ENCODE measurements around the gene GATC.
"Not testable (repeated sequence)": the region's sequence is repeated elsewhere in the genome, so short reads cannot be mapped to it uniquely, and the experiment has no call there.

GATC gene

GRCh38 chr12:120437735-120438494 lies 8.3 kb upstream of the GATC start, which contains the start of gene COX6A1:
Gene COX6A1, plus strand, starts transcription at chr12:120438113. Its CDS starts 14 bp downstream, at chr12:120438127.
- WGBS, 2 experiments (ENCODE audit: insufficient coverage in 2 of 2): 0 to 1% methylated on average over 45 to 58 of the region's 59 CpGs
- peak within 1 kb of the TSS; percentile 58 for H3K27ac ChIP-seq (ENCODE audit: low read depth, low read length, severe bottlenecking)

GRCh38 chr12:120438495-120439198 lies 7.6 kb upstream of the GATC start:
- WGBS, 2 experiments (ENCODE audit: insufficient coverage in 2 of 2): 32 to 45% methylated on average over 12 to 15 of the region's 17 CpGs
- Histone ChIP-seq H3K9me3 (ENCODE audit: control insufficient read depth, low read length) (no peaks in the 10 kb centered on the region), H3K36me3 (ENCODE audit: control insufficient read depth, insufficient read depth, low read length) (peaks cover 38% of the 10 kb centered on the region), H3K27ac (ENCODE audit: low read depth, low read length, severe bottlenecking) (no peak overlapping the region), H3K4me1 (ENCODE audit: control insufficient read depth, insufficient read depth, low read length, poor library complexity, severe bottlenecking) (peaks cover 6% of the 10 kb centered on the region), H3K4me3 (ENCODE audit: extremely low read depth, insufficient read depth, low read length, poor library complexity, severe bottlenecking) (peak overlapping the region; percentile 72)

More at GRCh38 chr12:120437735-120438494, 8.3 kb upstream of the GATC start, which contains the start of gene COX6A1:
- Histone ChIP-seq H3K36me3 (ENCODE audit: control insufficient read depth, insufficient read depth, low read length) (peaks cover 32% of the 10 kb centered on the region), H3K9me3 (ENCODE audit: control insufficient read depth, low read length) (no peaks in the 10 kb centered on the region), H3K4me1 (ENCODE audit: control insufficient read depth, insufficient read depth, low read length, poor library complexity, severe bottlenecking) (peaks cover 6% of the 10 kb centered on the region), H3K4me3 (ENCODE audit: extremely low read depth, insufficient read depth, low read length, poor library complexity, severe bottlenecking) (peak within 1 kb of the TSS; percentile 72)

GRCh38 chr12:120439646-120440247 lies 6.5 kb upstream of the GATC start:
- WGBS, 2 experiments (ENCODE audit: insufficient coverage in 2 of 2): 24 to 69% methylated on average over 2 to 3 of the region's 6 CpGs
- Histone ChIP-seq H3K4me1 (ENCODE audit: control insufficient read depth, insufficient read depth, low read length, poor library complexity, severe bottlenecking) (peaks cover 12% of the 10 kb centered on the region), H3K36me3 (ENCODE audit: control insufficient read depth, insufficient read depth, low read length) (peaks cover 49% of the 10 kb centered on the region), H3K27ac (ENCODE audit: low read depth, low read length, severe bottlenecking) (no peak overlapping the region), H3K4me3 (ENCODE audit: extremely low read depth, insufficient read depth, low read length, poor library complexity, severe bottlenecking) (peak overlapping the region; percentile 2), H3K9me3 (ENCODE audit: control insufficient read depth, low read length) (no peaks in the 10 kb centered on the region)

- Histone ChIP-seq H3K36me3 (ENCODE audit: control insufficient read depth, insufficient read depth, low read length) (peaks cover 62% of the 10 kb centered on the region), H3K4me1 (ENCODE audit: control insufficient read depth, insufficient read depth, low read length, poor library complexity, severe bottlenecking) (peaks cover 16% of the 10 kb centered on the region), H3K9me3 (ENCODE audit: control insufficient read depth, low read length) (no peaks in the 10 kb centered on the region), H3K27ac (ENCODE audit: low read depth, low read length, severe bottlenecking) (no peak overlapping the region), H3K4me3 (ENCODE audit: extremely low read depth, insufficient read depth, low read length, poor library complexity, severe bottlenecking) (peak overlapping the region; percentile 97)
- 92 to 93% methylated on average over 1 to 2 of the region's 2 CpGs for WGBS, 2 experiments (ENCODE audit: insufficient coverage in 2 of 2)
Measured at GRCh38 chr12:120444676-120445075, 1.6 kb upstream of the GATC start.

- H3K27ac ChIP-seq (ENCODE audit: low read depth, low read length, severe bottlenecking): peak overlapping the region; percentile 81
- peaks cover 58% of the 10 kb centered on the region for H3K36me3 ChIP-seq (ENCODE audit: control insufficient read depth, insufficient read depth, low read length)
- H3K4me3 ChIP-seq (ENCODE audit: extremely low read depth, insufficient read depth, low read length, poor library complexity, severe bottlenecking): peak overlapping the region; percentile 97
- 7 to 25% methylated on average over 8 to 12 of the region's 17 CpGs for WGBS, 2 experiments (ENCODE audit: insufficient coverage in 2 of 2)
- H3K9me3 ChIP-seq (ENCODE audit: control insufficient read depth, low read length): not testable (repeated sequence)
- H3K4me1 ChIP-seq (ENCODE audit: control insufficient read depth, insufficient read depth, low read length, poor library complexity, severe bottlenecking): peaks cover 16% of the 10 kb centered on the region
Measured at GRCh38 chr12:120446844-120447178, 567 bp downstream of the GATC start.

GRCh38 chr12:120447992-120448391 lies 1.7 kb downstream of the GATC start:
- H3K9me3 ChIP-seq (ENCODE audit: control insufficient read depth, low read length): no peaks in the 10 kb centered on the region
- H3K4me1 ChIP-seq (ENCODE audit: control insufficient read depth, insufficient read depth, low read length, poor library complexity, severe bottlenecking): peaks cover 16% of the 10 kb centered on the region
- peaks cover 62% of the 10 kb centered on the region for H3K36me3 ChIP-seq (ENCODE audit: control insufficient read depth, insufficient read depth, low read length)
- no peak overlapping the region for H3K4me3 ChIP-seq (ENCODE audit: extremely low read depth, insufficient read depth, low read length, poor library complexity, severe bottlenecking)
- 93 to 100% methylated on average over 3 to 4 of the region's 4 CpGs for WGBS, 2 experiments (ENCODE audit: insufficient coverage in 2 of 2)
- H3K27ac ChIP-seq (ENCODE audit: low read depth, low read length, severe bottlenecking): no peak overlapping the region

- H3K36me3 ChIP-seq (ENCODE audit: control insufficient read depth, insufficient read depth, low read length): peaks cover 74% of the 10 kb centered on the region
- H3K4me1 ChIP-seq (ENCODE audit: control insufficient read depth, insufficient read depth, low read length, poor library complexity, severe bottlenecking); H3K4me3 ChIP-seq (ENCODE audit: extremely low read depth, insufficient read depth, low read length, poor library complexity, severe bottlenecking); H3K27ac ChIP-seq (ENCODE audit: low read depth, low read length, severe bottlenecking); H3K9me3 ChIP-seq (ENCODE audit: control insufficient read depth, low read length): not testable (repeated sequence)
- WGBS, 2 experiments (ENCODE audit: insufficient coverage in 2 of 2): 93% methylated on average over 4 to 5 of the region's 5 CpGs
Measured at GRCh38 chr12:120452524-120452923, 6.3 kb downstream of the GATC start.

GRCh38 chr12:120453060-120453750 lies 7.0 kb downstream of the GATC start:
- no peak overlapping the region for H3K27ac ChIP-seq (ENCODE audit: low read depth, low read length, severe bottlenecking)
- H3K9me3 ChIP-seq (ENCODE audit: control insufficient read depth, low read length): no peaks in the 10 kb centered on the region
- WGBS, 2 experiments (ENCODE audit: insufficient coverage in 2 of 2): 92 to 100% methylated on average over 2 to 3 of the region's 3 CpGs
- H3K4me1 ChIP-seq (ENCODE audit: control insufficient read depth, insufficient read depth, low read length, poor library complexity, severe bottlenecking): no peaks in the 10 kb centered on the region
- H3K36me3 ChIP-seq (ENCODE audit: control insufficient read depth, insufficient read depth, low read length): peaks cover 74% of the 10 kb centered on the region
- H3K4me3 ChIP-seq (ENCODE audit: extremely low read depth, insufficient read depth, low read length, poor library complexity, severe bottlenecking): no peak overlapping the region

GRCh38 chr12:120453977-120454376 lies 7.7 kb downstream of the GATC start:
- no peaks in the 10 kb centered on the region for H3K4me1 ChIP-seq (ENCODE audit: control insufficient read depth, insufficient read depth, low read length, poor library complexity, severe bottlenecking)
- H3K4me3 ChIP-seq (ENCODE audit: extremely low read depth, insufficient read depth, low read length, poor library complexity, severe bottlenecking): no peak overlapping the region
- peaks cover 81% of the 10 kb centered on the region for H3K36me3 ChIP-seq (ENCODE audit: control insufficient read depth, insufficient read depth, low read length)
- H3K9me3 ChIP-seq (ENCODE audit: control insufficient read depth, low read length): no peaks in the 10 kb centered on the region
- no peak overlapping the region for H3K27ac ChIP-seq (ENCODE audit: low read depth, low read length, severe bottlenecking)
- 85 to 86% methylated on average over 3 of the region's 4 CpGs for WGBS, 2 experiments (ENCODE audit: insufficient coverage in 2 of 2)

GRCh38 chr12:120455302-120455701 lies 9.1 kb downstream of the GATC start:
- no peak overlapping the region for H3K4me3 ChIP-seq (ENCODE audit: extremely low read depth, insufficient read depth, low read length, poor library complexity, severe bottlenecking)
- H3K27ac ChIP-seq (ENCODE audit: low read depth, low read length, severe bottlenecking): no peak overlapping the region
- WGBS, 2 experiments (ENCODE audit: insufficient coverage in 2 of 2): 89% methylated on average over 2 to 6 of the region's 7 CpGs
- H3K36me3 ChIP-seq (ENCODE audit: control insufficient read depth, insufficient read depth, low read length): peaks cover 82% of the 10 kb centered on the region
- H3K4me1 ChIP-seq (ENCODE audit: control insufficient read depth, insufficient read depth, low read length, poor library complexity, severe bottlenecking): no peaks in the 10 kb centered on the region
- H3K9me3 ChIP-seq (ENCODE audit: control insufficient read depth, low read length): no peaks in the 10 kb centered on the region

Data from mesodermal cell (in vitro differentiated cells).